Activated CD4-positive, alpha-beta T cell treated with anti-CD3 and anti-CD28 coated beads, Interleukin-2, Interleukin-6, amounts not matched to agents 100 ng/mL and 50 ng/mL, durations not matched to agents 16 hours and 8 hours (primary cell): Measurements from ENCODE around the gene RPUSD2.
A peak's percentile ranks its signal among the peaks of the same experiment; 100 is the strongest.

Experiments used
- DNase-seq: peaks from one replicate; pipeline ENCODE4 v3.0.0-alpha.2; 2020

RPUSD2 gene

GRCh38 chr15:40569129-40569953 is at the start of gene RPUSD2:
RPUSD2 (plus strand) TSS chr15:40569299; CDS start chr15:40569338, 39 bp downstream.
- peak; percentile 97 for DNase-seq

- no peak for DNase-seq
These were observed 45.5 kb upstream of the RPUSD2 start for GRCh38 chr15:40523611-40524010.

- DNase-seq = no peak
These were observed 43.2 kb upstream of the RPUSD2 start for GRCh38 chr15:40525855-40526254.

GRCh38 chr15:40528801-40529200 is 40.3 kb upstream of the RPUSD2 start:
- DNase-seq = no peak

- DNase-seq = no peak
These were observed 35.2 kb upstream of the RPUSD2 start for GRCh38 chr15:40533763-40534364.

- no peak for DNase-seq
These were observed 34.7 kb upstream of the RPUSD2 start for GRCh38 chr15:40534371-40534770.

- DNase-seq = no peak
These were observed 32.6 kb upstream of the RPUSD2 start for GRCh38 chr15:40536501-40536900.

- no peak for DNase-seq
These were observed 30.1 kb upstream of the RPUSD2 start for GRCh38 chr15:40538976-40539375.

GRCh38 chr15:40543082-40543481 is 26.0 kb upstream of the RPUSD2 start:
- no peak for DNase-seq

GRCh38 chr15:40543631-40544294 is 25.3 kb upstream of the RPUSD2 start:
- DNase-seq = no peak

- no peak for DNase-seq
These were observed 23.6 kb upstream of the RPUSD2 start for GRCh38 chr15:40545457-40545856.

- DNase-seq = no peak
These were observed 20.5 kb upstream of the RPUSD2 start for GRCh38 chr15:40548610-40549009.

- DNase-seq = no peak
These were observed 19.2 kb upstream of the RPUSD2 start for GRCh38 chr15:40549894-40550293.

GRCh38 chr15:40550341-40551037 is 18.6 kb upstream of the RPUSD2 start:
- DNase-seq = no peak

GRCh38 chr15:40554161-40554525 is 15.0 kb upstream of the RPUSD2 start:
- no peak for DNase-seq

GRCh38 chr15:40555876-40556275 is 13.2 kb upstream of the RPUSD2 start:
- no peak for DNase-seq

GRCh38 chr15:40558952-40559742 is 10.0 kb upstream of the RPUSD2 start:
- no peak for DNase-seq

- no peak for DNase-seq
These were observed 6.4 kb upstream of the RPUSD2 start for GRCh38 chr15:40562691-40563090.

- DNase-seq = no peak
These were observed 5.7 kb upstream of the RPUSD2 start for GRCh38 chr15:40563426-40563825.

- peak; percentile 98 for DNase-seq
These were observed 4.3 kb upstream of the RPUSD2 start, which contains the start of gene CCDC32 for GRCh38 chr15:40564591-40565332. CCDC32 (minus strand) TSS chr15:40565042; CDS start chr15:40563015, 2,027 bp downstream.
